GM23338 (cell line): ENCODE data around the gene AGAP1.

Source experiments
- CREB1 ChIP-seq: fragments of 250-450 bp; sonication (Bioruptor Pico); IDR thresholded peaks from 2 replicates; pipeline ENCODE4 v1.5.0; 2020; ENCODE audit warnings: low read depth, mild to moderate bottlenecking, moderate library complexity
- EZH2 ChIP-seq: fragments of 200-600 bp; sonication (generic); IDR thresholded peaks from one replicate; pipeline ENCODE4 v1.8.0; 2017; ENCODE audit warnings: antibody characterized with exemption, mild to moderate bottlenecking, low read depth; ENCODE audit not compliant: unreplicated experiment
- EZH2phosphoT487 ChIP-seq: fragments of 200-600 bp; sonication (generic); IDR thresholded peaks from one replicate; pipeline ENCODE4 v1.8.1; 2018; ENCODE audit warnings: antibody characterized with exemption; ENCODE audit not compliant: unreplicated experiment
- JUNB ChIP-seq: IDR thresholded peaks from one replicate; pipeline ENCODE4 v1.6.1; 2016; ENCODE audit warnings: antibody characterized with exemption; ENCODE audit not compliant: unreplicated experiment
- POLR2AphosphoS5 ChIP-seq: IDR thresholded peaks from 2 replicates; pipeline ENCODE4 v1.6.1; 2016; ENCODE audit warnings: antibody characterized with exemption, low read depth
- REST ChIP-seq: IDR thresholded peaks from one replicate; pipeline ENCODE4 v1.6.1; 2018; ENCODE audit warnings: antibody characterized with exemption; ENCODE audit not compliant: unreplicated experiment
- STAT1 ChIP-seq: IDR thresholded peaks from one replicate; pipeline ENCODE4 v1.6.1; 2016; ENCODE audit warnings: antibody characterized with exemption; ENCODE audit not compliant: unreplicated experiment
- ZNF114 ChIP-seq: fragments of 250-450 bp; sonication (Bioruptor Pico); IDR thresholded peaks from 2 replicates; pipeline ENCODE4 v1.5.0; 2020; ENCODE audit warnings: mild to moderate bottlenecking, moderate library complexity
- TF ChIP-seq, protein P1 (sequence below), 2 experiments: fragments of 200-600 bp in 1 of 2; sonication (generic) in 1 of 2; conservative IDR thresholded peaks; 2 replicates each; pipeline versions ENCODE4 v1.5.1 to v1.6.1; 2016 to 2017; ENCODE audit warnings: antibody characterized with exemption in 2 of 2, low read depth in 2 of 2, mild to moderate bottlenecking in 2 of 2, moderate library complexity in 1 of 2
- TF ChIP-seq, protein P2 (sequence below): fragments of 250-450 bp; sonication (Bioruptor Pico); IDR thresholded peaks from 2 replicates; pipeline ENCODE4 v1.5.0; 2020; ENCODE audit warnings: mild to moderate bottlenecking, moderate library complexity

- TF ChIP-seq, protein P1, sequence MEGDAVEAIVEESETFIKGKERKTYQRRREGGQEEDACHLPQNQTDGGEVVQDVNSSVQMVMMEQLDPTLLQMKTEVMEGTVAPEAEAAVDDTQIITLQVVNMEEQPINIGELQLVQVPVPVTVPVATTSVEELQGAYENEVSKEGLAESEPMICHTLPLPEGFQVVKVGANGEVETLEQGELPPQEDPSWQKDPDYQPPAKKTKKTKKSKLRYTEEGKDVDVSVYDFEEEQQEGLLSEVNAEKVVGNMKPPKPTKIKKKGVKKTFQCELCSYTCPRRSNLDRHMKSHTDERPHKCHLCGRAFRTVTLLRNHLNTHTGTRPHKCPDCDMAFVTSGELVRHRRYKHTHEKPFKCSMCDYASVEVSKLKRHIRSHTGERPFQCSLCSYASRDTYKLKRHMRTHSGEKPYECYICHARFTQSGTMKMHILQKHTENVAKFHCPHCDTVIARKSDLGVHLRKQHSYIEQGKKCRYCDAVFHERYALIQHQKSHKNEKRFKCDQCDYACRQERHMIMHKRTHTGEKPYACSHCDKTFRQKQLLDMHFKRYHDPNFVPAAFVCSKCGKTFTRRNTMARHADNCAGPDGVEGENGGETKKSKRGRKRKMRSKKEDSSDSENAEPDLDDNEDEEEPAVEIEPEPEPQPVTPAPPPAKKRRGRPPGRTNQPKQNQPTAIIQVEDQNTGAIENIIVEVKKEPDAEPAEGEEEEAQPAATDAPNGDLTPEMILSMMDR (conservative IDR thresholded peaks at IDR 0.05; ENCODE audit: low read depth in 2 of 2), result no peak
- no peak for TF ChIP-seq EZH2phosphoT487
- TF ChIP-seq POLR2AphosphoS5, result no peak
- TF ChIP-seq REST, result no peak
- no peak for TF ChIP-seq EZH2
- TF ChIP-seq JUNB, result no peak
- no peak for TF ChIP-seq ZNF114 (CRISPR knock-in tag)
- no peak for TF ChIP-seq CREB1
- TF ChIP-seq, protein P2, sequence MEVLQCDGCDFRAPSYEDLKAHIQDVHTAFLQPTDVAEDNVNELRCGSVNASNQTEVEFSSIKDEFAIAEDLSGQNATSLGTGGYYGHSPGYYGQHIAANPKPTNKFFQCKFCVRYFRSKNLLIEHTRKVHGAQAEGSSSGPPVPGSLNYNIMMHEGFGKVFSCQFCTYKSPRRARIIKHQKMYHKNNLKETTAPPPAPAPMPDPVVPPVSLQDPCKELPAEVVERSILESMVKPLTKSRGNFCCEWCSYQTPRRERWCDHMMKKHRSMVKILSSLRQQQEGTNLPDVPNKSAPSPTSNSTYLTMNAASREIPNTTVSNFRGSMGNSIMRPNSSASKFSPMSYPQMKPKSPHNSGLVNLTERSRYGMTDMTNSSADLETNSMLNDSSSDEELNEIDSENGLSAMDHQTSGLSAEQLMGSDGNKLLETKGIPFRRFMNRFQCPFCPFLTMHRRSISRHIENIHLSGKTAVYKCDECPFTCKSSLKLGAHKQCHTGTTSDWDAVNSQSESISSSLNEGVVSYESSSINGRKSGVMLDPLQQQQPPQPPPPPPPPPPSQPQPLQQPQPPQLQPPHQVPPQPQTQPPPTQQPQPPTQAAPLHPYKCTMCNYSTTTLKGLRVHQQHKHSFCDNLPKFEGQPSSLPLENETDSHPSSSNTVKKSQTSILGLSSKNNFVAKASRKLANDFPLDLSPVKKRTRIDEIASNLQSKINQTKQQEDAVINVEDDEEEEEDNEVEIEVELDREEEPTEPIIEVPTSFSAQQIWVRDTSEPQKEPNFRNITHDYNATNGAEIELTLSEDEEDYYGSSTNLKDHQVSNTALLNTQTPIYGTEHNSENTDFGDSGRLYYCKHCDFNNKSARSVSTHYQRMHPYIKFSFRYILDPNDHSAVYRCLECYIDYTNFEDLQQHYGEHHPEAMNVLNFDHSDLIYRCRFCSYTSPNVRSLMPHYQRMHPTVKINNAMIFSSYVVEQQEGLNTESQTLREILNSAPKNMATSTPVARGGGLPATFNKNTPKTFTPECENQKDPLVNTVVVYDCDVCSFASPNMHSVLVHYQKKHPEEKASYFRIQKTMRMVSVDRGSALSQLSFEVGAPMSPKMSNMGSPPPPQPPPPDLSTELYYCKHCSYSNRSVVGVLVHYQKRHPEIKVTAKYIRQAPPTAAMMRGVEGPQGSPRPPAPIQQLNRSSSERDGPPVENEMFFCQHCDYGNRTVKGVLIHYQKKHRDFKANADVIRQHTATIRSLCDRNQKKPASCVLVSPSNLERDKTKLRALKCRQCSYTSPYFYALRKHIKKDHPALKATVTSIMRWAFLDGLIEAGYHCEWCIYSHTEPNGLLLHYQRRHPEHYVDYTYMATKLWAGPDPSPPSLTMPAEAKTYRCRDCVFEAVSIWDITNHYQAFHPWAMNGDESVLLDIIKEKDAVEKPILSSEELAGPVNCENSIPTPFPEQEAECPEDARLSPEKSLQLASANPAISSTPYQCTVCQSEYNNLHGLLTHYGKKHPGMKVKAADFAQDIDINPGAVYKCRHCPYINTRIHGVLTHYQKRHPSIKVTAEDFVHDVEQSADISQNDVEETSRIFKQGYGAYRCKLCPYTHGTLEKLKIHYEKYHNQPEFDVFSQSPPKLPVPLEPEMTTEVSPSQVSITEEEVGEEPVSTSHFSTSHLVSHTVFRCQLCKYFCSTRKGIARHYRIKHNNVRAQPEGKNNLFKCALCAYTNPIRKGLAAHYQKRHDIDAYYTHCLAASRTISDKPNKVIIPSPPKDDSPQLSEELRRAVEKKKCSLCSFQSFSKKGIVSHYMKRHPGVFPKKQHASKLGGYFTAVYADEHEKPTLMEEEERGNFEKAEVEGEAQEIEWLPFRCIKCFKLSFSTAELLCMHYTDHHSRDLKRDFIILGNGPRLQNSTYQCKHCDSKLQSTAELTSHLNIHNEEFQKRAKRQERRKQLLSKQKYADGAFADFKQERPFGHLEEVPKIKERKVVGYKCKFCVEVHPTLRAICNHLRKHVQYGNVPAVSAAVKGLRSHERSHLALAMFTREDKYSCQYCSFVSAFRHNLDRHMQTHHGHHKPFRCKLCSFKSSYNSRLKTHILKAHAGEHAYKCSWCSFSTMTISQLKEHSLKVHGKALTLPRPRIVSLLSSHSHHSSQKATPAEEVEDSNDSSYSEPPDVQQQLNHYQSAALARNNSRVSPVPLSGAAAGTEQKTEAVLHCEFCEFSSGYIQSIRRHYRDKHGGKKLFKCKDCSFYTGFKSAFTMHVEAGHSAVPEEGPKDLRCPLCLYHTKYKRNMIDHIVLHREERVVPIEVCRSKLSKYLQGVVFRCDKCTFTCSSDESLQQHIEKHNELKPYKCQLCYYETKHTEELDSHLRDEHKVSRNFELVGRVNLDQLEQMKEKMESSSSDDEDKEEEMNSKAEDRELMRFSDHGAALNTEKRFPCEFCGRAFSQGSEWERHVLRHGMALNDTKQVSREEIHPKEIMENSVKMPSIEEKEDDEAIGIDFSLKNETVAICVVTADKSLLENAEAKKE, result no peak
- no peak for TF ChIP-seq STAT1
Observed at GRCh38 chr2:236051351-236051750, 557.5 kb downstream of the AGAP1 start.
